Smooth muscle cell of trachea (primary cell): ENCODE data around the gene SIAH3. TPM values are rescaled to one million over a fixed set of nuclear protein-coding genes. Genes with fewer than 3 reads are reported as not detected.

Experiments used
- total RNA-seq: library from RNA; depleted of rRNA; stranded (reverse); fragments of >200 nt; gene quantifications from 2 replicates; pipeline ENCODE4 v1.2.1, GENCODE V29; 2014

SIAH3 gene, protein sequence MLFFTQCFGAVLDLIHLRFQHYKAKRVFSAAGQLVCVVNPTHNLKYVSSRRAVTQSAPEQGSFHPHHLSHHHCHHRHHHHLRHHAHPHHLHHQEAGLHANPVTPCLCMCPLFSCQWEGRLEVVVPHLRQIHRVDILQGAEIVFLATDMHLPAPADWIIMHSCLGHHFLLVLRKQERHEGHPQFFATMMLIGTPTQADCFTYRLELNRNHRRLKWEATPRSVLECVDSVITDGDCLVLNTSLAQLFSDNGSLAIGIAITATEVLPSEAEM
- not detected in 2 replicates for total RNA-seq

DNA sequence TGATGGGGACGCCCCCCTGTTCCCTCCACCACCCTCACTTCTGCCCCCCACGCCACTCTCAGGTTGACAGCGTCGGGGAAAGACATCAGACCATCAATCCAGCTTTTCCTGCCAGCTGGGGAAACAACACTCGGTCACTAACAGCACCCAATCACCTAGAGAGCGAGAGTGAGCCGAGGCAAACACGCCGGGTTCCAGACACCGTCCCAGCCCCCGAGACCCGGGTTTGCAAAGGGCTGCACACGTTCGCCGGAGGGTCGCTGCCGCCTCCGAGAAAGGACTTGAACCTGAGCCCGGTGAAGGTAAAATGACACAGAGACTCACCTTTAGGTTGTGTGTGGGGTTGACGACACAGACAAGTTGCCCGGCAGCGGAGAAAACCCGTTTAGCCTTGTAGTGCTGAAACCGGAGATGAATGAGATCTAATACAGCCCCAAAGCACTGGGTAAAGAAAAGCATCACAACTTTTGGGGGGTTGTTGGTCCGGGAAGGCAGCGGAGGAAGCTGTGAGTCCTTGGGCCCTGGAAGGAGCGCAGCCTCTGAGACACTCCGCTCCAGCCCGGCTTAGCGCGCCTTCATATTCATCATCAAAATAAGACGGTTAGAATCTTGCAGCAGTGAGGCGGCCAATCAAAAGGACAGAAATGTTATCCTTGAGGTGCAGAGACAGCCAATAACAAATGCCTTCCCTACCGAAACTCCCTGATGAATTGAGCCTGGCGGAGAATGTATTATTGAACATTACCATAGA, at the start of gene SIAH3:
SIAH3 (minus strand) TSS at position 583 of the 751 bp plus-strand sequence; CDS start at position 459, 124 bp downstream.

Other genes with a start within 250 kb of the SIAH3 start
- gene ERICH6B, start 236.0 kb downstream of the SIAH3 start, total RNA-seq: not detected in 2 replicates
- gene CBY2, start 149.4 kb downstream of the SIAH3 start, total RNA-seq: not detected in 2 replicates
- 17.4 and 28.4 TPM in 2 replicates for gene ZC3H13, start 201.0 kb upstream of the SIAH3 start, total RNA-seq